Ovary (tissue), 9 donors: ENCODE results near the gene LYG2. TPM values are rescaled to one million over a fixed set of nuclear protein-coding genes. Genes with fewer than 3 reads are reported as not detected.
"Not testable (repeated sequence)": the region's sequence is repeated elsewhere in the genome, so short reads cannot be mapped to it uniquely, and the experiment has no call there.

Experiments used
- DNase-seq, 5 donors: peaks; one replicate each; pipeline ENCODE4 v3.0.0-alpha.2; 2019 to 2020
- H3K27ac ChIP-seq, 2 donors: fragments of 200-600 bp; one replicate each; pipeline versions ENCODE4 v1.5.1 to v1.8.0; 2019 to 2022
- H3K27me3 ChIP-seq: fragments of 200-600 bp; one replicate; pipeline ENCODE4 v1.8.0; 2022
- H3K36me3 ChIP-seq: fragments of 200-600 bp; sonication (generic); one replicate; pipeline ENCODE4 v1.5.1; 2019
- H3K4me1 ChIP-seq: one replicate; pipeline ENCODE4 v1.8.1; 2013; ENCODE audit warnings: mild to moderate bottlenecking, moderate library complexity; ENCODE audit not compliant: insufficient read depth
- H3K4me3 ChIP-seq: fragments of 200-600 bp; sonication (generic); one replicate; pipeline ENCODE4 v1.5.1; 2017
- H3K9me3 ChIP-seq, 2 donors: fragments of 200-600 bp in 1 of 2; sonication (generic) in 1 of 2; one replicate each; pipeline versions ENCODE4 v1.5.1 to v1.8.1; 2013 to 2019; ENCODE audit warnings: mild to moderate bottlenecking in 1 of 2, moderate library complexity in 1 of 2
- CTCF ChIP-seq, 3 donors: fragments of 450-650 bp in 2 of 3; fragments of 200-600 bp in 1 of 3; IDR thresholded peaks; one replicate each; pipeline versions ENCODE4 v1.5.1 to v1.8.0; 2016 to 2022; ENCODE audit warnings: antibody characterized with exemption in 3 of 3, mild to moderate bottlenecking in 1 of 3
- EP300 ChIP-seq: sonication (generic); formaldehyde crosslinking; IDR thresholded peaks from one replicate; pipeline ENCODE4 v1.6.1; 2017; ENCODE audit warnings: antibody characterized with exemption
- POLR2A ChIP-seq: fragments of 450-650 bp; IDR thresholded peaks from one replicate; pipeline ENCODE4 v1.6.1; 2017; ENCODE audit warnings: antibody characterized with exemption, mild to moderate bottlenecking, moderate library complexity
- WGBS, 3 donors: extraction: QIAGEN DNeasy Blood & Tissue Kit in 1 of 3; methylation state at CpG; one replicate each; pipeline versions ENCODE4 v1.1.5 to v1.1.7; 2013 to 2017; 5-methylcytosine and 5-hydroxymethylcytosine counted together
- intact Hi-C, 4 donors: fragments of 100-400 bp; cut with DNase I; formaldehyde crosslinking; loops; one replicate each; pipeline versions ENCODE4 v1.11.0 to v1.15.1; 2022 to 2023
- polyA plus RNA-seq, 2 donors: library from polyadenylated mRNA; stranded (reverse); fragments of 200-250 nt in 1 of 2; fragments of 350-450 nt in 1 of 2; fragmentation: Illumina TruSeq in 1 of 2; extraction: RNeasy Lipid Tissue Mini Kit (QIAGEN cat#74804) in 1 of 2; gene quantifications; one replicate each; pipeline ENCODE4 v1.2.3, GENCODE V29; 2013 to 2014
- total RNA-seq, 7 donors: library from RNA; depleted of rRNA in 2 of 7; stranded (reverse); fragments of >200 nt in 2 of 7; fragmentation: NEBNext Ultra II Directional in 3 of 7; extraction: Animal tissue kit (Norgen Biotek cat#: 25700) in 3 of 7; gene quantifications; one replicate each; pipeline versions ENCODE4 v1.1.0 to v1.2.4, GENCODE V29; 2016 to 2023
- donor health status: DM: no; HTN: no; CAD: no; lungs with moderate emphysema.
- donor health status: DM: no; HTN: no; CAD: no.
- donor health status: Bipolar disorder and iron deficiency.
- donor health status: DM: yes; HTN: yes; CAD: no.
- donor health status: DM: no; HTN: no; CAD: no.
- donor health status: DM: yes; HTN: yes; CAD: no.

Gene LYG2
- total and polyA plus RNA-seq, 9 donors: not detected

GRCh38 chr2:99240431-99240830 lies 15.0 kb downstream of the LYG2 start:
- WGBS, 3 donors: 91 to 94% (median 92%) methylated on average over 6 of the region's 6 CpGs
- Histone ChIP-seq H3K4me1 (no peaks in the 10 kb centered on the region), H3K4me3 (no peak overlapping the region), H3K27me3 (no peaks in the 10 kb centered on the region), H3K27ac (no peak overlapping the region), H3K9me3 (no peaks in the 10 kb centered on the region), H3K36me3 (no peaks in the 10 kb centered on the region)
- intact Hi-C loops: no loop called here
- TF ChIP-seq POLR2A: no peak
- no peak for TF ChIP-seq EP300
- no peak for TF ChIP-seq CTCF (IDR thresholded peaks at IDR 0.05)
- DNase-seq: no peak

- no peak for TF ChIP-seq CTCF (IDR thresholded peaks at IDR 0.05)
- WGBS, 3 donors: 87 to 95% (median 91%) methylated on average over 6 of the region's 6 CpGs
- Histone ChIP-seq H3K27ac (no peak overlapping the region), H3K27me3 (no peaks in the 10 kb centered on the region), H3K4me1 (no peaks in the 10 kb centered on the region), H3K9me3 (no peaks in the 10 kb centered on the region), H3K36me3 (no peaks in the 10 kb centered on the region), H3K4me3 (no peak overlapping the region)
- DNase-seq: no peak
- intact Hi-C loops: no loop called here
These were observed 16.9 kb downstream of the LYG2 start for GRCh38 chr2:99238599-99238998.

GRCh38 chr2:99233177-99233576 lies 22.3 kb downstream of the LYG2 start:
- H3K27ac ChIP-seq, H3K27me3 ChIP-seq, H3K36me3 ChIP-seq, H3K4me1 ChIP-seq, DNase-seq, H3K4me3 ChIP-seq, H3K9me3 ChIP-seq, intact Hi-C loops: not testable (repeated sequence)

GRCh38 chr2:99217929-99218501 lies 37.5 kb downstream of the LYG2 start:
- H3K4me3 ChIP-seq: no peak overlapping the region
- 59 to 67% (median 67%) methylated on average over 4 of the region's 4 CpGs for WGBS, 3 donors
- H3K9me3 ChIP-seq: no peaks in the 10 kb centered on the region
- no peak for DNase-seq
- TF ChIP-seq POLR2A: no peak
- TF ChIP-seq EP300: no peak
- no peak for TF ChIP-seq CTCF (IDR thresholded peaks at IDR 0.05)
- H3K27ac ChIP-seq: no peak overlapping the region
- H3K4me1 ChIP-seq: no peaks in the 10 kb centered on the region
- intact Hi-C loops: no loop called here
- no peaks in the 10 kb centered on the region for H3K27me3 ChIP-seq
- H3K36me3 ChIP-seq: no peaks in the 10 kb centered on the region

- TF ChIP-seq POLR2A: no peak
- TF ChIP-seq CTCF (IDR thresholded peaks at IDR 0.05): no peak
- no peak for TF ChIP-seq EP300
- Histone ChIP-seq H3K27ac (no peak overlapping the region), H3K4me1 (no peaks in the 10 kb centered on the region), H3K4me3 (no peak overlapping the region), H3K27me3 (no peaks in the 10 kb centered on the region), H3K9me3 (no peaks in the 10 kb centered on the region), H3K36me3 (no peaks in the 10 kb centered on the region)
- 88 to 93% (median 89%) methylated on average over 2 of the region's 2 CpGs for WGBS, 3 donors
- intact Hi-C loops: no loop called here
- no peak for DNase-seq
These were observed 39.4 kb downstream of the LYG2 start for GRCh38 chr2:99216096-99216495.
